ENCODE results near the gene PKD2L1.
A peak's percentile ranks its signal among the peaks of the same experiment; 100 is the strongest.

The PKD2L1 gene

DNA sequence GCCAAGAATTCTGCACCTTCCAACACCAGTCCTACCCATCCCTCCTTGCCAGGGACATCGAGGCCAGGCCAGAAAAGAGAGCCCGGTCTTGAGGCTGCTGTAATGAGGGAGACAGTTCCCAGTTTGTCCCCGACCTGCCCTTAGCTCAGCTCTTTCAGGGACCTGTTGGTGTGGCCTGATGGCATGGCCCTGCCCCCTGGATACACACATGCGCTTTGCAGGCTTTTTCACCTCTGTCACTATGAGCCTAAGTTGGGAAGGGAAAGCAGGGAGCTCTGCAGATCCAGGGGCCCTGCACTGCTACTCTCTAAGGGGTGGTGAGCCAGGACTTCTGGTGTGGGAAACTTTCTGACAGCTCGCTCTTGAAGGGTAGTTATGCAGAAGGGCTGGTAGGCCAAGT is 19.1 kb upstream of the PKD2L1 start:
- no peak overlapping the region for H3K4me3 ChIP-seq (ENCODE audit: low read length)
- no peaks in the 10 kb centered on the region for H3K4me1 ChIP-seq (ENCODE audit: control insufficient read depth, insufficient read depth, low read length)
- peaks cover 2% of the 10 kb centered on the region for H3K27me3 ChIP-seq (ENCODE audit: control insufficient read depth, insufficient read depth, low read length)
- H3K36me3 ChIP-seq (ENCODE audit: control insufficient read depth, insufficient read depth, low read length) = no peaks in the 10 kb centered on the region
- no peak overlapping the region for H3K27ac ChIP-seq (ENCODE audit: low read depth, low read length)
- H3K9ac ChIP-seq (ENCODE audit: low read length) = no peak overlapping the region

DNA sequence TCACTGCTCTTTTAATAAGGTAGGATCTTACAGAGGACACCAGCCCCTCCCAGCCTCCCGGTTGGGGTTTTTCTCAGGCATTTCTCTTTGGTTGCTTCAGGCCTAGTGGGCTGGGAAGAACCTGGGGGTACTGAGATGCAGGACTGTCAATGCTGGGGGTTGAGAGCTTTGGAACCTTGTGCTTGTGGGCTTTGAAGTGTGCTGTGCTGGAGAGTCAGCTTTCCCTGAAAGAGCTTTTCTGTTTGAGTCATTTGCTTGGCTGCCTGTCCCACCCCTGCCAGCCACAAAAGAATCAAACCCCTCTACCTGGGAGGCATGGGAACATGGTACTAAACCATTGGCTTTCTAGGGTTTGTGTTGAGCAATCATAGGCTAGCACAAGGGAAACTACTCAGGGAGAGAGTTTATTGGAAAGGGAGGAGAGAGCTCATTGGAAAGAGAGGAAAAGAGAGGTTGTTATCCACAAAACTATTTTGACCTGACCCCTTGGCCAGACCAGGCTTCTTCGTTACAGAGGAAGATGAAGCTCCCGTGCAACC is 18.4 kb upstream of the PKD2L1 start:
- H3K27ac ChIP-seq (ENCODE audit: low read depth, low read length) = no peak overlapping the region
- H3K4me3 ChIP-seq (ENCODE audit: low read length) = peak overlapping the region; percentile 76
- peaks cover 2% of the 10 kb centered on the region for H3K27me3 ChIP-seq (ENCODE audit: control insufficient read depth, insufficient read depth, low read length)
- no peak overlapping the region for H3K9ac ChIP-seq (ENCODE audit: low read length)
- no peaks in the 10 kb centered on the region for H3K36me3 ChIP-seq (ENCODE audit: control insufficient read depth, insufficient read depth, low read length)
- no peaks in the 10 kb centered on the region for H3K4me1 ChIP-seq (ENCODE audit: control insufficient read depth, insufficient read depth, low read length)

DNA sequence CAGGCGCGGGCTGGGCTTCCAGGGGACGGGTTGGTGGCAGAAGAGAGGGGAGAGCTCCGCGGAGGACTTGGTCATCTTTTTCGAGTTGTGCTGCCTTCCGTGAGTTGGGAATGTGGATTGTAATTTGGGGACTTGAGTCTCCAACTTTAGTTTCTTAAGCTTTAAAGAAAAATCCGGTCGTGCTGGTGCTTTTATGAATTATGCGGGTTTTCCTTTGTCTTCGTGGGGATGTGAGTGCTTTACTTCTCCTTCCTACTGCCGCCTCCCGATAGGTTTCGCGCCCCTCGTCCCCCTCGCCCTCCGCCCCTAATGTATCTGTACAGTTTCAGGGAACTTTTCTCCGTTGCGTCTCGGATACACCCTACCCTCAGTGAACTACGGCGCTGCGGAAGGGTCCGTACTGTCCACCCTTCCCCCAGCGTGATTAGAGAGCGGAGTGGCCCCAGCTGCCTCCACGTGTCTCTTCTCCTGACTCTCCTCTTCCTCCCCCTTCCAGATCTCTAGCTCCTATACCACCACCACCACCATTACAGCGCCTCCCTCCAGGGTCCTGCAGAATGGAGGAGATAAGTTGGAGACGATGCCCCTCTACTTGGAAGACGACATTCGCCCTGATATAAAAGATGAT is 17.7 kb upstream of the PKD2L1 start:
- Histone ChIP-seq H3K36me3 (ENCODE audit: control insufficient read depth, insufficient read depth, low read length) (no peaks in the 10 kb centered on the region), H3K27ac (ENCODE audit: low read depth, low read length) (no peak overlapping the region), H3K27me3 (ENCODE audit: control insufficient read depth, insufficient read depth, low read length) (peaks cover 2% of the 10 kb centered on the region), H3K9ac (ENCODE audit: low read length) (peak overlapping the region; percentile 10), H3K4me1 (ENCODE audit: control insufficient read depth, insufficient read depth, low read length) (no peaks in the 10 kb centered on the region), H3K4me3 (ENCODE audit: low read length) (peak overlapping the region; percentile 76)

DNA sequence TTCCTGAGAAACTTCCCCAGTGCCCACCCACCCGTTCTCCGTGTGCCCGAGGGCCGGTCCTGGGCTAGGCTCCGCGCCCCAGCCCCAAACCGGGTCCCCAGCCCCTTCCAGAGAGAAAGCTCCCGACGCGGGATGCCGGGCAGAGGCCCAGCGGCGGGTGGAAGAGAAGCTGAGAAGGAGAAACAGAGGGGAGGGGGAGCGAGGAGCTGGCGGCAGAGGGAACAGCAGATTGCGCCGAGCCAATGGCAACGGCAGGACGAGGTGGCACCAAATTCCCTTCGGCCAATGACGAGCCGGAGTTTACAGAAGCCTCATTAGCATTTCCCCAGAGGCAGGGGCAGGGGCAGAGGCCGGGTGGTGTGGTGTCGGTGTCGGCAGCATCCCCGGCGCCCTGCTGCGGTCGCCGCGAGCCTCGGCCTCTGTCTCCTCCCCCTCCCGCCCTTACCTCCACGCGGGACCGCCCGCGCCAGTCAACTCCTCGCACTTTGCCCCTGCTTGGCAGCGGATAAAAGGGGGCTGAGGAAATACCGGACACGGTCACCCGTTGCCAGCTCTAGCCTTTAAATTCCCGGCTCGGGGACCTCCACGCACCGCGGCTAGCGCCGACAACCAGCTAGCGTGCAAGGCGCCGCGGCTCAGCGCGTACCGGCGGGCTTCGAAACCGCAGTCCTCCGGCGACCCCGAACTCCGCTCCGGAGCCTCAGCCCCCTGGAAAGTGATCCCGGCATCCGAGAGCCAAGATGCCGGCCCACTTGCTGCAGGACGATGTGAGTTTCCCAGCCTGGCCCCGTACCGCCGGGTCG is 16.9 kb upstream of the PKD2L1 start, which contains the start of gene SCD:
Gene SCD (plus strand): TSS at position 469 of the 803 bp plus-strand sequence. CDS start 272 bp downstream, at position 741.
- H3K4me1 ChIP-seq (ENCODE audit: control insufficient read depth, insufficient read depth, low read length) = no peaks in the 10 kb centered on the region
- peak within 1 kb of the TSS; percentile 76 for H3K4me3 ChIP-seq (ENCODE audit: low read length)
- peaks cover 2% of the 10 kb centered on the region for H3K27me3 ChIP-seq (ENCODE audit: control insufficient read depth, insufficient read depth, low read length)
- peak within 1 kb of the TSS; percentile 10 for H3K9ac ChIP-seq (ENCODE audit: low read length)
- no peak within 1 kb of the TSS for H3K27ac ChIP-seq (ENCODE audit: low read depth, low read length)
- no peaks in the 10 kb centered on the region for H3K36me3 ChIP-seq (ENCODE audit: control insufficient read depth, insufficient read depth, low read length)

DNA sequence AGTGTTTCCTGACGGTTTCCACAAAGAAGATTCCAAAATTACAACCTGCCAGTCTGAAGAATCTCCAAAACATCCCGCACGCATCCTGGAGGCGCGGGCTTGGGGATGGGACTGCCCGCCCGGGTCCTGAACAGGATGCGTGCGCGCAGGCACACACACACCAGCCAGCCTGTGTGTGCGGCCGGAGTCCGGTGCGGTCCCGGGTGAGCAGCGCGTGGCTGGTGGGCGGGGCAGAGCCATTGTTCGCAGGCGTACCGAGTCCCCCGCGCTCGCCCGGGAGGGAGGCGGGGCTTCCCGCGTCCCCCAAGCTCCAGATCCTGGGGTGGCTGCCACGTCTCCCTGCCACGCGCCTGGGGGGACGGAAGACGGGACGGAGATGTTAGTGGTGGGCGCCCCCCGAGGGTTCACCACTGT is 16.3 kb upstream of the PKD2L1 start:
- no peak overlapping the region for H3K9ac ChIP-seq (ENCODE audit: low read length)
- peaks cover 2% of the 10 kb centered on the region for H3K27me3 ChIP-seq (ENCODE audit: control insufficient read depth, insufficient read depth, low read length)
- H3K4me1 ChIP-seq (ENCODE audit: control insufficient read depth, insufficient read depth, low read length) = no peaks in the 10 kb centered on the region
- peak overlapping the region; percentile 76 for H3K4me3 ChIP-seq (ENCODE audit: low read length)
- H3K27ac ChIP-seq (ENCODE audit: low read depth, low read length) = no peak overlapping the region
- no peaks in the 10 kb centered on the region for H3K36me3 ChIP-seq (ENCODE audit: control insufficient read depth, insufficient read depth, low read length)

DNA sequence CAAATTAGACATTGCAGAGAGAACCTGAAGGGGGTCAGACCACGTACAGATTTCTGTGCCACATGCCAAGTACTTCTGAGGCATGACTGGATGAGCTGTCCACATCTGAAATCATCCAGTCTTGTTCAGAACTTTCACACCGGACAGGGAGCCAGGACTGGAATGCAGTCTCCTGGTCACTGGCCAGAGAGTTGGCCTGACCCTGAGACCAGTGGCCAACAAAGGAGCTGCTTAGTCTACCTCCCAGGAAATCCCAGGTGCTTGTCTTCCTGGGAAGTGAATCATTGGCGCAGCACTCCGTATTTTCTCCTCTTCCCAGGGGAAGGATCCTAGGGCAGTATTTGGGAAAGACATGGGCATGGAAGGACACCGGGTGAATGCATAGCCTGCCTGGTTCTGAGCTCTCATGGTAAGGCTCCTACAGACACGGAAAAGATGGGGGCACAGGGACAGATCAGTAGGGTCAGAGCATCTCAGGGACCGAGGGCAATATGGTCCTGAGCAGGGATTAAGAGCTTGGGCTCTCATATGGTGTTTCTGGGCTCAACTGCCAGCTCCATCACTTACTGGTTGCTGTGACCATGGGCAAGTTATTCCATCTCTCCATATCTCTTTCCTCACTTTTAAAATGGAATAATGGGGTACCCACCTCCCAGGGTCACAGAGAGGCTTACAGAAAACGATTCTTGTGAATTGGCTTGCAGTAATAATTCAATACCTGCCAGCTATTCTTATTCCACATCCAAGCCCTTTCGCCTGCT is 15.7 kb upstream of the PKD2L1 start:
- Histone ChIP-seq H3K27me3 (ENCODE audit: control insufficient read depth, insufficient read depth, low read length) (peaks cover 2% of the 10 kb centered on the region), H3K4me3 (ENCODE audit: low read length) (no peak overlapping the region), H3K27ac (ENCODE audit: low read depth, low read length) (no peak overlapping the region), H3K36me3 (ENCODE audit: control insufficient read depth, insufficient read depth, low read length) (no peaks in the 10 kb centered on the region), H3K9ac (ENCODE audit: low read length) (no peak overlapping the region), H3K4me1 (ENCODE audit: control insufficient read depth, insufficient read depth, low read length) (no peaks in the 10 kb centered on the region)

DNA sequence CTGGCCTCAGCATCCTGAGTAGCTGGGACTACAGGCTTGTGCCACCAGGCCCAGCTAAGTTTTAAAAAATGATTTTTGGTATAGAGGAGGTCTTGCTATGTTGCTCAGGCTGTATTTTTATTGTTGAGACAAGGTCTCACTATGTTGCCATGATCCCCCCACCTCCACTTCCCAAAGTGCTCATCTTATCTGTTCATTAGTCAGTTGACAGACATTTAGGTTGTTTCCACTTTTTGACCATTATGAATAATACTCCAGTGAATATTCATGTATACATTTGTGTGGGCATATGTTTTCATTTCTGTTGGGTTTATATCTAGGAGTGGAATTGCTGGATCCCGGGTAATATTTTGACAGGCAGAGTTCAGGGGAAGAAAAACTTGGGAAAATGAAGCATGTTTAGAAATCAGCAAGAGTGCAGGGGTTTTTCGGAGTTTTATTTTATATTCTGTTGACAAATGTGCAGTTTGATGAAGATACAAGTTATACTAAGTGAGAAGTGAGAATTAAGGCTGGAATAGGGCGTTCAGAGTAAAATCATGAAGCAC is 14.3 kb upstream of the PKD2L1 start:
- Histone ChIP-seq H3K27me3 (ENCODE audit: control insufficient read depth, insufficient read depth, low read length) (peaks cover 2% of the 10 kb centered on the region), H3K27ac (ENCODE audit: low read depth, low read length) (no peak overlapping the region), H3K4me3 (ENCODE audit: low read length) (no peak overlapping the region), H3K4me1 (ENCODE audit: control insufficient read depth, insufficient read depth, low read length) (no peaks in the 10 kb centered on the region), H3K36me3 (ENCODE audit: control insufficient read depth, insufficient read depth, low read length) (no peaks in the 10 kb centered on the region), H3K9ac (ENCODE audit: low read length) (no peak overlapping the region)

DNA sequence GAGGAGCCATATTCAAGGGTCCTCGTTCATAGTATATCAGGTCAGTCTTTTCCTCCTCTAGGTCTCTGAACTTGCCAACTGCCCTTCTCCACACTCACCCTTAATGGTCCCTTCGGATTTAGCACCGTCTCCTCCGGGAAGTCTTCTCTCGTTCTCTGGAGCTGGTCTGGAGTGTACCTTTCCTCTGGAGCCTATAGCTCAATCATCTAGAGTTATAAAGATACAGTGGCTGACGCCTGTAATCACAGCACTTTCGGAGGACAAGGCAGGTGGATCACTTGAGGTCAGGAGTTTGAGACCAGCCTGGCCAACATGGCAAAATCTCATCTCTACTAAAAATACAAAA is 12.6 kb upstream of the PKD2L1 start:
- no peaks in the 10 kb centered on the region for H3K4me1 ChIP-seq (ENCODE audit: control insufficient read depth, insufficient read depth, low read length)
- no peak overlapping the region for H3K4me3 ChIP-seq (ENCODE audit: low read length)
- no peaks in the 10 kb centered on the region for H3K36me3 ChIP-seq (ENCODE audit: control insufficient read depth, insufficient read depth, low read length)
- no peaks in the 10 kb centered on the region for H3K27me3 ChIP-seq (ENCODE audit: control insufficient read depth, insufficient read depth, low read length)
- no peak overlapping the region for H3K27ac ChIP-seq (ENCODE audit: low read depth, low read length)
- no peak overlapping the region for H3K9ac ChIP-seq (ENCODE audit: low read length)

DNA sequence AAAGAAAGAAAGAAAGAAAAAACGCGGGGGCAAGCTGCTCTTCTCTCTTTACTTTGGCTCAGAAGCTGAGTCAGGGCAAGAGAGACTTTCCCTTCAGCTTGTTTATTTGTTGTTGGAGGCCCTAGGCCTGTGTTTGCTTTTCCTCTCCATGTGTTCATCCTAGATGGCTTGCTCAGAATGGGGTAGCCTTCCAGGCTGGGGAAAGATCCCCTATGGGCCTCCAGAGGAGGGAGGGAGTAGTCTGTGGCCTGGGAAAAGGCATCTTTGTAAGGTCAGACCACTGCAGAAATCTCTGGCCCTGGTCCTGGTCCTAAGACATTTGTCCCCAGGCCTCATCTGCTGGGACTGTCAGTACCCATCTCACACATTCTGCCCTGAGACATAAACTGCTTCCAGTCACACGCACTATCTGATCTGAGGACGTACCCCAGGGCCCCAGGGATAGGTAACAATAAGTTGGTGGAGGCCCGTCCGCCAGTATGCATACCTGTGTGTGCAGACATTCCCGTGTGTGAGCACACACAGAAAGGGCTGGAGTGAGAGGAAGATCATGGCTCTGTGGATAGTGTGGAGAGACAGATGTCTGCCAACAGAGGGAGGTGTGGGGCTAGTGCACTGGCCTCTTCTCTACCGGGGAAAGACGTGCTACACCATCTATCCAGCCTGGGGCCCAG is 12.1 kb upstream of the PKD2L1 start:
- Histone ChIP-seq H3K27me3 (ENCODE audit: control insufficient read depth, insufficient read depth, low read length) (no peaks in the 10 kb centered on the region), H3K4me1 (ENCODE audit: control insufficient read depth, insufficient read depth, low read length) (no peaks in the 10 kb centered on the region), H3K4me3 (ENCODE audit: low read length) (no peak overlapping the region), H3K36me3 (ENCODE audit: control insufficient read depth, insufficient read depth, low read length) (no peaks in the 10 kb centered on the region), H3K9ac (ENCODE audit: low read length) (no peak overlapping the region), H3K27ac (ENCODE audit: low read depth, low read length) (no peak overlapping the region)

DNA sequence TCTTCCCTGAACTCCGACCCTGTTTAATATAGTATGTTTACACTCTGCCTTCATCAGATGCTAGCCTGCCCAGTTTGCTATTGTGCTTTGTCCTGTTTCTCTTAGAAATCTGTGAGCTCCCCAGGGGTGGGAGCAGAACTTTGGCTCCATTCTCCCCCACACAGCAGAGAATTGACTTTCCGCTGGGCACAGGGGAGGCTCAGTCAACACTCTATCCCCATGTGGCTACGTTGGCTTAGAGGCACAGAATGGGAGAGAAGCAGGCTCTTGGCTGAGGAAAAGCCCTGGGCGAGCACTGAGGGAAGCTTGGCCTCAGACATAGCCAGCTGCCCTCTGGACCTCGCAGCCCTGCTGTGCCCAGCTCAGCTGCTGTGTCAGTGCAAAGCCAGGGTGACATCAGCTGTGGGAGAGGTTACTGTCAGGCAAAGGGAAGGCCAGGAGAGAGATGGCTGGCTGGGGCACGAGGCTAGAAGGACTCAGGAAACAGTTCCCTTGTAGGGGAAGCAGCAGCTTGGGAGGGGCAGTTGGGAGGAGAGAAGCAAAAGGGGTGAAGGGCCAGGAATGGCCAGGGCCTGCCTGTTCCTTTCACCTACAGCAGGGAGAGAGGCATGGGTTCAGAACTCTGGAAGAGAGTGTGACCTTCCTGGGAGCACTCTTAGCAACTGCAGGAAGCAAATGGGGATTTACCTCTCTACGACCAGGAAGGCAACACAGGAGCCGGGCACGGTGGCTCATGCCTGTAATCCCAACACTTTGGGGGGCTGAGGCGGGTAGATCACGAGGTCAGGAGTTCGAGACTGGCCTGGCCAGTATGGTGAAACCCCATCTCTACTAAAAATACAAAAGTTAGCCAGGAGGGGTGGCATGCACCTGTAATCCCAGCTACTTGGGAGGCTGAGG is 11.2 kb upstream of the PKD2L1 start:
- H3K9ac ChIP-seq (ENCODE audit: low read length) = no peak overlapping the region
- H3K4me3 ChIP-seq (ENCODE audit: low read length) = no peak overlapping the region
- no peaks in the 10 kb centered on the region for H3K4me1 ChIP-seq (ENCODE audit: control insufficient read depth, insufficient read depth, low read length)
- no peaks in the 10 kb centered on the region for H3K36me3 ChIP-seq (ENCODE audit: control insufficient read depth, insufficient read depth, low read length)
- H3K27me3 ChIP-seq (ENCODE audit: control insufficient read depth, insufficient read depth, low read length) = no peaks in the 10 kb centered on the region
- H3K27ac ChIP-seq (ENCODE audit: low read depth, low read length) = no peak overlapping the region

DNA sequence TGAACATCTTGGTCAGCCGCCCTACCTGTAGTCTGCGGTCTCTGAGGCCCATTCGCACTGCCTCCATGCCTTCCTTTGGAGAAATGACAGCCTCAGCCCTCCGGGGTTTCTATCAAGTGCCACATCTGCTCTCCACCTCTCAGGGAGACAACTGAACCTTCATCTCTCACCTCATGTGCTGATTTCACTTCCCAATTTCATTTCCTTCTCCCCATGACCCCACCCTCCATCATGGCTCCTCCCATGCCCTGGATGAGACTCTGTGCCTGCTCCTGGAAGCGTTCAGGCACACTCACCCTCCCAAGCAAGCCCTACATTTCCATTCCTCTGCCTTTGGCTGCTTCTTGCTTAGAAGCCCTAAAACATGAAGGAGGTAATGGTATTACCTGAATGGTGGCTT is 9.2 kb upstream of the PKD2L1 start:
- no peaks in the 10 kb centered on the region for H3K4me1 ChIP-seq (ENCODE audit: control insufficient read depth, insufficient read depth, low read length)
- H3K4me3 ChIP-seq (ENCODE audit: low read length) = no peak overlapping the region
- no peak overlapping the region for H3K27ac ChIP-seq (ENCODE audit: low read depth, low read length)
- H3K9ac ChIP-seq (ENCODE audit: low read length) = no peak overlapping the region
- no peaks in the 10 kb centered on the region for H3K36me3 ChIP-seq (ENCODE audit: control insufficient read depth, insufficient read depth, low read length)
- no peaks in the 10 kb centered on the region for H3K27me3 ChIP-seq (ENCODE audit: control insufficient read depth, insufficient read depth, low read length)
